Adrenal gland (tissue), 5 donors: Measurements from ENCODE around the gene BSPRY.

Experiments
- POLR2A ChIP-seq, 2 donors: fragments of 450-650 bp; IDR thresholded peaks; one replicate each; pipeline ENCODE4 v1.6.1; 2017; ENCODE audit warnings: antibody characterized with exemption in 2 of 2, mild to moderate bottlenecking in 2 of 2, moderate library complexity in 1 of 2
- TF ChIP-seq, protein P1 (sequence below), 6 experiments: fragments of 450-650 bp in 4 of 6; fragments of 200-600 bp in 2 of 6; sonication (generic) in 1 of 6; IDR thresholded peaks; 1 replicate in 5 of 6; 2 replicates in 1 of 6; pipeline versions ENCODE4 v1.5.1 to v1.8.0; 2016 to 2021; ENCODE audit warnings: antibody characterized with exemption in 6 of 6, mild to moderate bottlenecking in 2 of 6, moderate library complexity in 1 of 6
- donor health status: DM: no; HTN: no; CAD: no.

DNA sequence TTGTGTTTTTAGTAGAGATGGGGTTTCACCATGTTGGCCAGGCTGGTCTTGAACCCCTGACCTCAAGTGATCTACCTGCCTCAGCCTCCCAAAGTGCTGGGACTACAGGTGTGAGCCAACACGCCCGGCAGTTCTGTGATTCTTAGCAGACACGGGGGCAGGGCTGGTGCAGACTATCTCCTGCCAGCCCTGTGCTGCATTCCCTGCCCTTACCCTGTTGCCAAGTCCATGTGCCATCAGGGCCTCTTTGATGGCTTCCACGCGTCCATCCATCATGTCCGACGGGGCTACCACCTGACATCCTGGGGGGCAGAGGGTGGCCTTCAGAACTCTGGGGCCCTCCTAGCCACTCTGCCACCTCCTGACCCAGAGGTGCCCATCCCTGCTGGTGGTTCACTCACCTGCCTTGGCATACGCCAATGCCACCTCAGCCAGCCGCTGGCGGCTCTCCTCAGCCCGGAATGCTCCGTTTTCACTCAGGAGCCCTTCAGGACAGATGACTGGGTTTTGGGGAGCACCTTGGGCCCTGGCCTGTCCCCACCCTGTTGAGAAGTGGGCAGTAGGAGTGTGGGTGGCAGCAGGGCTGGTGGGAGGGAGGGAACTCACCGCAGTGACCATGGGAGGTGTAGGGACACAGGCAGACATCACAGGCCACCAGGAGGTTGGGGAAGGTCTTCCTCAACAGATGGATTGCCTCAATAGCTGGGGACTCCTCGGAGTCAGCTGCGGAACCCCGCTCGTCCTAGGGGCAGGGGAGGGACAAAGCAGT, 41.0 kb downstream of the BSPRY start:
- no peak for TF ChIP-seq POLR2A (IDR thresholded peaks at IDR 0.05)
- TF ChIP-seq, protein P1, sequence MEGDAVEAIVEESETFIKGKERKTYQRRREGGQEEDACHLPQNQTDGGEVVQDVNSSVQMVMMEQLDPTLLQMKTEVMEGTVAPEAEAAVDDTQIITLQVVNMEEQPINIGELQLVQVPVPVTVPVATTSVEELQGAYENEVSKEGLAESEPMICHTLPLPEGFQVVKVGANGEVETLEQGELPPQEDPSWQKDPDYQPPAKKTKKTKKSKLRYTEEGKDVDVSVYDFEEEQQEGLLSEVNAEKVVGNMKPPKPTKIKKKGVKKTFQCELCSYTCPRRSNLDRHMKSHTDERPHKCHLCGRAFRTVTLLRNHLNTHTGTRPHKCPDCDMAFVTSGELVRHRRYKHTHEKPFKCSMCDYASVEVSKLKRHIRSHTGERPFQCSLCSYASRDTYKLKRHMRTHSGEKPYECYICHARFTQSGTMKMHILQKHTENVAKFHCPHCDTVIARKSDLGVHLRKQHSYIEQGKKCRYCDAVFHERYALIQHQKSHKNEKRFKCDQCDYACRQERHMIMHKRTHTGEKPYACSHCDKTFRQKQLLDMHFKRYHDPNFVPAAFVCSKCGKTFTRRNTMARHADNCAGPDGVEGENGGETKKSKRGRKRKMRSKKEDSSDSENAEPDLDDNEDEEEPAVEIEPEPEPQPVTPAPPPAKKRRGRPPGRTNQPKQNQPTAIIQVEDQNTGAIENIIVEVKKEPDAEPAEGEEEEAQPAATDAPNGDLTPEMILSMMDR (IDR thresholded peaks at IDR 0.05): no peak
